ENCODE measurements around the gene PACS1. TPM values are rescaled to one million over a fixed set of nuclear protein-coding genes. Genes with fewer than 3 reads are reported as not detected.
"Not testable (repeated sequence)": the region's sequence is repeated elsewhere in the genome, so short reads cannot be mapped to it uniquely, and the experiment has no call there.

The PACS1 gene
- total RNA-seq, 6 experiments from 2014 or later, result 82.8 to 114 (median 91.8) TPM

DNA sequence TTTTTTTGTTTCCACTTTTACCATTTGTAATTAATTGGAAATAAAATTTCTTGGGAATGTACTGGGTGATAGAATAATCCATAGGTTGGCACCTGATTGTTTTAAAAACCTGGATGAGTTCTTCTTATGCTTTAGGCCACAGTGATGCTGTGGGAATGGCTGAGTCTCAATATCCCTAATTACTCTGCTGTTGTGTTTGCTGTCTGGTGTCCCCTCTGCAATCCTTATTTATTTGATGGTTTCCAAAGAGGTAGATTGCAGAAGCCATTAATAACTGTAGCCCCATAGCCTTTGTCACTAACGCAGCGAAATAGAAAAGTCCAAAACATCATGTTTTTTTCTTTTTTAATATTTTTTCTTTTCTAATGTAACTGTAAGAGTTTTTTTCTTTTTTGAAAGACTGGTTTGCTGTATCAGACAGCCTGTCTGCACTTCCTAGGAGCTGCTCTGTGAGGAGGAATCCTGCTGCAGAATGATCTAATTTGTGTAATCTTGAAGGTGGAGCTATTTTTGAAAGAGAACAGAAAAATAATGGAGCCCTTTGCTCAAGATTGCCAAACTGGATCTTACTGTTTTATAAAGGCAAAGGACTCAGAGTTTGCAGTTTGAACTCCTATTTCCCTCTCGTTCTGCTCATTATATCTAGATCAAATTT lies 14.9 kb downstream of the PACS1 start:
- H3K27me3 Mint-ChIP-seq (ENCODE audit: insufficient read depth), result no peaks in the 10 kb centered on the region; the same call in 1 of the 2 replicates
- H3K27ac Mint-ChIP-seq, result 0 out of 2 replicates have a peak overlapping the region, but pooled peaks have one; percentile 29

GRCh38 chr11:66087148-66087908 lies 17.3 kb downstream of the PACS1 start:
- H3K4me3 Mint-ChIP-seq, result no peak overlapping the region

More for the DNA sequence above, 14.9 kb downstream of the PACS1 start:
- H3K4me1 Mint-ChIP-seq (ENCODE audit: low read depth), result peaks cover 54% of the 10 kb centered on the region
- no peaks in the 10 kb centered on the region for H3K9me3 Mint-ChIP-seq
- DNase-seq, result no peak
- peaks cover 13% of the 10 kb centered on the region; the same call in 1 of the 2 replicates for H3K36me3 Mint-ChIP-seq (ENCODE audit: low read depth)
- H3K4me3 Mint-ChIP-seq, result no peak overlapping the region
- TF ChIP-seq CTCF (IDR thresholded peaks at IDR 0.05), result no peak

GRCh38 chr11:66089067-66089466 lies 19.0 kb downstream of the PACS1 start:
- H3K36me3 Mint-ChIP-seq (ENCODE audit: low read depth), result 0 out of 2 replicates have a peak, but pooled peaks cover 6% of the 10 kb centered on the region
- H3K4me1 Mint-ChIP-seq (ENCODE audit: low read depth), result peaks cover 15% of the 10 kb centered on the region
- TF ChIP-seq CTCF (IDR thresholded peaks at IDR 0.05), result no peak
- H3K4me3 Mint-ChIP-seq, result no peak overlapping the region
- H3K9me3 Mint-ChIP-seq, result no peaks in the 10 kb centered on the region
- no peak overlapping the region for H3K27ac Mint-ChIP-seq
- H3K27me3 Mint-ChIP-seq (ENCODE audit: insufficient read depth), result no peaks in the 10 kb centered on the region; the same call in 1 of the 2 replicates
- DNase-seq, result no peak

More at GRCh38 chr11:66087148-66087908, 17.3 kb downstream of the PACS1 start:
- no peak for TF ChIP-seq CTCF (IDR thresholded peaks at IDR 0.05)
- 0 out of 2 replicates have a peak, but pooled peaks cover 6% of the 10 kb centered on the region for H3K36me3 Mint-ChIP-seq (ENCODE audit: low read depth)
- no peaks in the 10 kb centered on the region for H3K9me3 Mint-ChIP-seq
- H3K4me1 Mint-ChIP-seq (ENCODE audit: low read depth), result peaks cover 30% of the 10 kb centered on the region
- H3K27me3 Mint-ChIP-seq (ENCODE audit: insufficient read depth), result no peaks in the 10 kb centered on the region; the same call in 1 of the 2 replicates
- H3K27ac Mint-ChIP-seq, result no peak overlapping the region
- DNase-seq, result no peak

DNA sequence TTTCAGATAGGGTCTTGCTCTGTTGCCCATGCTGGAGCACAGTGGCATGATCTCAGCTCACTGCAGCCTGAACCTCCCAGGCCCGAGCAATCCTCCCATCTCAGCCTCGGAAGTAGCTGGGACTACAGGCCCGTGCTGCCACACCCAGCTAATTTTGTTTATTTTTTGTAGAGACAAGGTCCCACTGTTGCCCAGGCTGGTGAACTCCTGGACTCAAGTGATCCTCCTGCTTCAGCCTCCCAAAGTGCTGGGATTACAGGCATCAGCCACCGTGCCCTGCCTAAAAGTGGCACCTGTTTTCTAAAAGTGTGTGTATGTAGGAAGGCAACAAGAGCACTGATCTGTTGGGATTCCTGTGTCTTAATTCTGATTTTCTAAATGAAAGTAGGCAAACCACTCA lies 20.2 kb downstream of the PACS1 start:
- no peak for DNase-seq
- TF ChIP-seq CTCF (IDR thresholded peaks at IDR 0.05), result no peak
- Mint-ChIP-seq H3K4me1 (ENCODE audit: low read depth) (peaks cover 3% of the 10 kb centered on the region), H3K9me3 (no peaks in the 10 kb centered on the region), H3K4me3 (no peak overlapping the region), H3K27me3 (ENCODE audit: insufficient read depth) (no peaks in the 10 kb centered on the region; the same call in 1 of the 2 replicates), H3K27ac (no peak overlapping the region), H3K36me3 (ENCODE audit: low read depth) (0 out of 2 replicates have a peak, but pooled peaks cover 6% of the 10 kb centered on the region)

DNA sequence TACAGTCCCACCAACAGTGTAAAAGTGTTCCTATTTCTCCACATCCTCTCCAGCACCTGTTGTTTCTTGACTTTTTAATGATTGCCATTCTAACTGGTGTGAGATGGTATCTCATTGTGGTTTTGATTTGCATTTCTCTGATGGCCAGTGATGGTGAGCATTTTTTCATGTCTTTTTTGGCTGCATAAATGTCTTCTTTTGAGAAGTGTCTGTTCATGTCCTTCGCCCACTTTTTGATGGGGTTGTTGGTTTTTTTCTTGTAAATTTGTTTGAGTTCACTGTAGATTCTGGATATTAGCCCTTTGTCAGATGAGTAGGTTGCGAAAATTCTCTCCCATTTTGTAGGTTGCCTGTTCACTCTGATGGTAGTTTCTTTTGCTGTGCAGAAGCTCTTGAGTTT lies 22.1 kb downstream of the PACS1 start:
- H3K27ac Mint-ChIP-seq; H3K27me3 Mint-ChIP-seq (ENCODE audit: insufficient read depth); H3K36me3 Mint-ChIP-seq (ENCODE audit: low read depth); DNase-seq; H3K4me3 Mint-ChIP-seq; H3K9me3 Mint-ChIP-seq; H3K4me1 Mint-ChIP-seq (ENCODE audit: low read depth): not testable (repeated sequence)

- H3K27me3 Mint-ChIP-seq (ENCODE audit: insufficient read depth); H3K27ac Mint-ChIP-seq; H3K36me3 Mint-ChIP-seq (ENCODE audit: low read depth): not testable (repeated sequence)
Measured at GRCh38 chr11:66099746-66100145, 29.7 kb downstream of the PACS1 start.

More at GRCh38 chr11:66099746-66100145, 29.7 kb downstream of the PACS1 start:
- H3K4me3 Mint-ChIP-seq, H3K9me3 Mint-ChIP-seq, DNase-seq: not testable (repeated sequence)
- peaks cover 43% of the 10 kb centered on the region for H3K4me1 Mint-ChIP-seq (ENCODE audit: low read depth)

Data from HFFc6 (cell line).